Measurements from ENCODE around the gene NOCT. TPM values are rescaled to one million over a fixed set of nuclear protein-coding genes. Genes with fewer than 3 reads are reported as not detected.

The NOCT gene, protein sequence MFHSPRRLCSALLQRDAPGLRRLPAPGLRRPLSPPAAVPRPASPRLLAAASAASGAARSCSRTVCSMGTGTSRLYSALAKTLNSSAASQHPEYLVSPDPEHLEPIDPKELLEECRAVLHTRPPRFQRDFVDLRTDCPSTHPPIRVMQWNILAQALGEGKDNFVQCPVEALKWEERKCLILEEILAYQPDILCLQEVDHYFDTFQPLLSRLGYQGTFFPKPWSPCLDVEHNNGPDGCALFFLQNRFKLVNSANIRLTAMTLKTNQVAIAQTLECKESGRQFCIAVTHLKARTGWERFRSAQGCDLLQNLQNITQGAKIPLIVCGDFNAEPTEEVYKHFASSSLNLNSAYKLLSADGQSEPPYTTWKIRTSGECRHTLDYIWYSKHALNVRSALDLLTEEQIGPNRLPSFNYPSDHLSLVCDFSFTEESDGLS
- 13.7 and 32.8 TPM in 2 replicates for total RNA-seq

DNA sequence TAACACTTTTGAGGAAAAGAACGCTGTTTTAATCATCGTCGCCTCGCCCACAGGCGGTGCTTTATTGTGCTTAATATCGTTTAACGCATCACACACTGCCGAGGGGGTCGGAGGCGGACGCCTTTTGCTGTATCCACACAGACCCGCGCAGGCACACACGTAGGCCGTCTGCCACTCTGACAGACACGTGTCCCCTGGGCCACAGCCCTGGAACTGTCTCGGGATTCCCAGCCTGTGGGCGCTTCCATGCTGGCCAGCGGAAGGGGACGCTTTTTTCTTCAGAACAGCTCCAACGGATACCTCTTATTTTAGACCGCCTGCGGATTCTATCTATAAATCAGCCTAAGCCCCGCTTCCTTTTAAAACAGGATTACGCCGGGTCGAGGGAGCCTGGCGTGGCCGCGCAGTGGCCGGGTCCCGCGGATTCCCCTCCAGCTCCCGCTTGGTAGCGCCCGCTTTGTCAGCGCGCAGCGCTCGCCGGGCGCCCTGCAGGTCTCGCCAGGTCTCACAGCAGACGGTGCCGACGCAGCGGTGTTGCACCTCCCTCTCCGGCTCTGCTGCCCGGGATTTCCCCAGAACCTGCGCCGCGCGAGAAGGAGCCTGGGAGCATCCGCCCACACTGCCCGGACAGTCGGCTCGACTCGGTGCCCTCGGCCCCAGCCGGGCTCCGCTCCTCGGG lies at the start of gene NOCT:
Gene NOCT (plus strand): TSS at position 513 of the 679 bp plus-strand sequence. CDS start 201 bp downstream, outside the sequence.

Small RNA genes within 50 kb of the gene (small RNA-seq; reads per million reads assigned to genes)
- not detected for gene RNU6-531P

Other genes starting within 250 kb of the NOCT start
- gene ELF2, start 161.4 kb downstream of the NOCT start, total RNA-seq: 50.1 and 71.1 TPM in 2 replicates

Measured in placental epithelial cell (primary cell).